H1 (cell line): ENCODE measurements around the gene WDR7. TPM values are rescaled to one million over a fixed set of nuclear protein-coding genes. Genes with fewer than 3 reads are reported as not detected.

Experiments
- JUN ChIP-seq: IDR thresholded peaks from 2 replicates; pipeline ENCODE4 v1.6.1; 2011; ENCODE audit warnings: low read depth, mild to moderate bottlenecking, improper control_type of control experiment, low read length
- KDM4A ChIP-seq: IDR thresholded peaks from one replicate; pipeline ENCODE4 v1.7.1; 2012; ENCODE audit warnings: low read depth, mild to moderate bottlenecking, moderate library complexity, low read length, inconsistent platforms; ENCODE audit not compliant: severe bottlenecking
- polyA plus RNA-seq, 7 experiments: library from polyadenylated mRNA; depleted of rRNA in 3 of 7; stranded (reverse) in 5 of 7; unstranded in 2 of 7; fragments of >200 nt in 5 of 7; fragments of 200-250 nt in 2 of 7; gene quantifications; 1 replicate in 5 of 7; 2 replicates in 1 of 7; 4 replicates in 1 of 7; pipeline versions ENCODE4 v1.2.1 to v1.2.3, GENCODE V29; 2011 to 2013; ENCODE audit warnings: missing spikeins in 2 of 7, mixed read lengths in 2 of 7
- total RNA-seq: library from RNA; stranded (reverse); fragmentation: NEBNext Ultra II Directional; extraction: Animal tissue kit (Norgen Biotek cat#: 25700); gene quantifications from 2 replicates; pipeline ENCODE4 v1.2.1, GENCODE V29; 2021

Gene WDR7
- total and polyA plus RNA-seq, 2 of the 8 experiments (the other 6 are each of a cell fraction or from before 2014, with no cell fraction given): 5.5 to 15.2 TPM

DNA sequence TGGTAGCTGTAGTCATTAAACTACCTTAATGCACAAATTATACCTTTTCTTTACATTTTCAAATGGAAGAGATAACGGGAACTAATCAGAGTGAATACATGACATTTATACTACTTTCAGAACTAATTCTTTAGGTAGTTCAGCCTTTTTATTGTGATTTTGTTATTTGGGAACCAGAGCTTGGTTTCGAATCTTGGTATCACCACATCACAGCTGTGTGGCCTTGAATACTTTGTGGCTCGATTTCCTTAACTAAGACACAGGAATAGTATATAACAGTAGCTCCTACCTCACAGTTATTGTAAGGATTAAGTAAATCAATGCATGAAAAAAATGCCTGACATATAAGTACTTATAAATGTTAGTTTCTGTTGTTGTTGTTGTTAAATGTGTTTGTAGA lies 240.0 kb downstream of the WDR7 start (continued):
- TF ChIP-seq JUN (no peak), KDM4A (no peak)
